ENCODE data around the gene CRYGC. TPM values are rescaled to one million over a fixed set of nuclear protein-coding genes. Genes with fewer than 3 reads are reported as not detected.

CRYGC gene
- total and polyA plus RNA-seq, 2 of the 13 experiments (the other 11 are each of a cell fraction or from before 2014, with no cell fraction given) = 0.20 to 0.27 TPM

DNA sequence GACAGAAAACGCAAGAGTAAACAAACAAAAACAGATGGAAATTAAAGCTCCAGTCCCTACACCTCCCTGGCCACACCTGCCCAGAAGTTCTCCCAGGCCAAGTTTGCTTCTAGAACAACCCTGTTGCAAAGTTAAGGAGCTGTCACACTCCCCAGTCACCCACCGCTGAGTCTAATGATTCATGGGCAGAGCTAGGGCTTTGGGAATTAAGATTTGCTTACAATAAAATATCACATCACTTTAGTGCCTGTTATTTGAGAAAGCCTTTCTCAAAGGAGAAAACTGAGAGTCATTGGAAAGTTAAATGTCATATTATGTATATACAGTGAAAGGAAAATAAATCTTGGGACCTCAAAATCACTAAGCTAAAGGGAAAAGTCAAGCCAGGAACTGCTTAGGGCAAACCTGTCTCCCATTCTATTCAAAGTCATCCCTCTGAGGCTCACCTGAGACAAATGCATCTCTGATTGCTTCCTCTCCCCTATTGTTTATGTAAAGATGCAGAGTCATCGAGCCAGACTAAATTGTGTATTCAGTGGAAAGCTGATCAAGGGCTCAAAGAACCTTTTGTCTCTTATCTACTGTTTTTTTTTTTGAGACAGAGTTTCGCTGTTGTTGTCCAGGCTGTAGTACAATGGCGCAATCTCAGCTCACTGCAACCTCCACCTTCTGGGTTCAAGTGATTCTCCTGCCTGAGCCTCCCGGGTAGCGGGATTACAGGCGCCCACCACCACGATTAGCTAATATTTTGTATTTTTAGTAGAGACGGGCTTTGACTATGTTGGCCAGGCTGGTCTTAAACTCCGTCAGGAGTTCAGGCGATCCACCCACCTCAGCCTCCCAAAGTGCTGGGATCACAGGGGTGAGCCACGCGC, 13.5 kb upstream of the CRYGC start (continued):
- TF ChIP-seq ZNF629 (CRISPR knock-in tag; conservative IDR thresholded peaks at IDR 0.05) = 0 out of 2 replicates have a peak, but pooled peaks have one; percentile 8
- TF ChIP-seq FOXK2 (IDR thresholded peaks at IDR 0.05) = no peak
- TF ChIP-seq PHF5A (CRISPR knock-in tag; IDR thresholded peaks at IDR 0.05; ENCODE audit: low read depth, unreplicated experiment) = no peak
- no peak for TF ChIP-seq SETDB1 (CRISPR knock-in tag; IDR thresholded peaks at IDR 0.05; ENCODE audit: borderline replicate concordance)
- TF ChIP-seq ZNF276 (CRISPR knock-in tag; IDR thresholded peaks at IDR 0.05; ENCODE audit: low read depth) = no peak
- TF ChIP-seq, protein P1, sequence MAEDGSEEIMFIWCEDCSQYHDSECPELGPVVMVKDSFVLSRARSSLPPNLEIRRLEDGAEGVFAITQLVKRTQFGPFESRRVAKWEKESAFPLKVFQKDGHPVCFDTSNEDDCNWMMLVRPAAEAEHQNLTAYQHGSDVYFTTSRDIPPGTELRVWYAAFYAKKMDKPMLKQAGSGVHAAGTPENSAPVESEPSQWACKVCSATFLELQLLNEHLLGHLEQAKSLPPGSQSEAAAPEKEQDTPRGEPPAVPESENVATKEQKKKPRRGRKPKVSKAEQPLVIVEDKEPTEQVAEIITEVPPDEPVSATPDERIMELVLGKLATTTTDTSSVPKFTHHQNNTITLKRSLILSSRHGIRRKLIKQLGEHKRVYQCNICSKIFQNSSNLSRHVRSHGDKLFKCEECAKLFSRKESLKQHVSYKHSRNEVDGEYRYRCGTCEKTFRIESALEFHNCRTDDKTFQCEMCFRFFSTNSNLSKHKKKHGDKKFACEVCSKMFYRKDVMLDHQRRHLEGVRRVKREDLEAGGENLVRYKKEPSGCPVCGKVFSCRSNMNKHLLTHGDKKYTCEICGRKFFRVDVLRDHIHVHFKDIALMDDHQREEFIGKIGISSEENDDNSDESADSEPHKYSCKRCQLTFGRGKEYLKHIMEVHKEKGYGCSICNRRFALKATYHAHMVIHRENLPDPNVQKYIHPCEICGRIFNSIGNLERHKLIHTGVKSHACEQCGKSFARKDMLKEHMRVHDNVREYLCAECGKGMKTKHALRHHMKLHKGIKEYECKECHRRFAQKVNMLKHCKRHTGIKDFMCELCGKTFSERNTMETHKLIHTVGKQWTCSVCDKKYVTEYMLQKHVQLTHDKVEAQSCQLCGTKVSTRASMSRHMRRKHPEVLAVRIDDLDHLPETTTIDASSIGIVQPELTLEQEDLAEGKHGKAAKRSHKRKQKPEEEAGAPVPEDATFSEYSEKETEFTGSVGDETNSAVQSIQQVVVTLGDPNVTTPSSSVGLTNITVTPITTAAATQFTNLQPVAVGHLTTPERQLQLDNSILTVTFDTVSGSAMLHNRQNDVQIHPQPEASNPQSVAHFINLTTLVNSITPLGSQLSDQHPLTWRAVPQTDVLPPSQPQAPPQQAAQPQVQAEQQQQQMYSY (CRISPR knock-in tag; IDR thresholded peaks at IDR 0.05) = no peak
- 0 out of 2 replicates have a peak, but pooled peaks have one; percentile 13 for TF ChIP-seq GATAD1 (CRISPR knock-in tag; IDR thresholded peaks at IDR 0.05)
- no peak for TF ChIP-seq ZNF674 (CRISPR knock-in tag; IDR thresholded peaks at IDR 0.05; ENCODE audit: low read depth)
- TF ChIP-seq ISX (CRISPR knock-in tag; conservative IDR thresholded peaks at IDR 0.05) = no peak
- TF ChIP-seq, protein P2, sequence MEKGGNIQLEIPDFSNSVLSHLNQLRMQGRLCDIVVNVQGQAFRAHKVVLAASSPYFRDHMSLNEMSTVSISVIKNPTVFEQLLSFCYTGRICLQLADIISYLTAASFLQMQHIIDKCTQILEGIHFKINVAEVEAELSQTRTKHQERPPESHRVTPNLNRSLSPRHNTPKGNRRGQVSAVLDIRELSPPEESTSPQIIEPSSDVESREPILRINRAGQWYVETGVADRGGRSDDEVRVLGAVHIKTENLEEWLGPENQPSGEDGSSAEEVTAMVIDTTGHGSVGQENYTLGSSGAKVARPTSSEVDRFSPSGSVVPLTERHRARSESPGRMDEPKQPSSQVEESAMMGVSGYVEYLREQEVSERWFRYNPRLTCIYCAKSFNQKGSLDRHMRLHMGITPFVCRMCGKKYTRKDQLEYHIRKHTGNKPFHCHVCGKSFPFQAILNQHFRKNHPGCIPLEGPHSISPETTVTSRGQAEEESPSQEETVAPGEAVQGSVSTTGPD (CRISPR knock-in tag; IDR thresholded peaks at IDR 0.05) = no peak
- TF ChIP-seq ZMYM4 (CRISPR knock-in tag; IDR thresholded peaks at IDR 0.05) = peak; percentile 42; the same call in 1 of the 2 replicates
- peak; percentile 68 for TF ChIP-seq FOXA3 (CRISPR knock-in tag; IDR thresholded peaks at IDR 0.05)
- no peak for TF ChIP-seq CREB3 (CRISPR knock-in tag; IDR thresholded peaks at IDR 0.05)
- no peak for TF ChIP-seq SNAI1 (CRISPR knock-in tag; IDR thresholded peaks at IDR 0.05; ENCODE audit: borderline replicate concordance)
- no peak for TF ChIP-seq ZNF639 (CRISPR knock-in tag; conservative IDR thresholded peaks at IDR 0.05)
- no peak; the same call in 1 of the 2 replicates for TF ChIP-seq NFKBIZ (CRISPR knock-in tag; IDR thresholded peaks at IDR 0.05)
- TF ChIP-seq TSC22D2 (CRISPR knock-in tag; IDR thresholded peaks at IDR 0.05; ENCODE audit: borderline replicate concordance) = no peak
- TF ChIP-seq GPN1 (CRISPR knock-in tag; IDR thresholded peaks at IDR 0.05; ENCODE audit: borderline replicate concordance) = no peak
- no peak for TF ChIP-seq YY1 (IDR thresholded peaks at IDR 0.05; ENCODE audit: insufficient read depth, insufficient replicate concordance, low read depth, low read length)
- TF ChIP-seq ZNF160 (CRISPR knock-in tag; IDR thresholded peaks at IDR 0.05) = no peak

All from HepG2 (cell line).